IMR-90 (cell line): Measurements from ENCODE around the gene SPG11. TPM values are rescaled to one million over a fixed set of nuclear protein-coding genes. Genes with fewer than 3 reads are reported as not detected.

Experiments used
- ATAC-seq: fragments of 200-7000 bp; cut with Tn5 transposase; 2 replicates; pipeline ENCODE4 v1.9.1; 2020; ENCODE audit warnings: low read depth, mild to moderate bottlenecking, moderate library complexity
- BruUV-seq: library from RNA; stranded (reverse); fragments of 400-500 nt; replicated peaks from 2 replicates; lab custom pipeline; 2021; lab: Mats Ljungman, UMichigan
- CTCF ChIA-PET: fragments of 300-600 bp; formaldehyde crosslinking; extraction: SDS; loops from one replicate; lab custom pipeline; 2021; ENCODE audit warnings: antibody characterized with exemption; lab: Yijun Ruan, JAX
- POLR2A ChIA-PET: fragments of 300-600 bp; sonication (Branson Sonifier 250); formaldehyde crosslinking; loops from one replicate; lab custom pipeline; 2022; ENCODE audit warnings: antibody characterized with exemption; ENCODE audit not compliant: unreplicated experiment; lab: Charles Lee
- DNase-seq: peaks from one replicate; pipeline ENCODE4 v3.0.0; 2013
- H2AFZ ChIP-seq: replicated peaks from 2 replicates; pipeline ENCODE3; 2013; ENCODE audit warnings: low read length, mild to moderate bottlenecking; ENCODE audit not compliant: poor library complexity
- H2AK5ac ChIP-seq: 2 replicates; pipeline ENCODE4 v1.6.1; 2013; ENCODE audit warnings: low read depth, low read length, inconsistent platforms
- H2AK9ac ChIP-seq: replicated peaks from 2 replicates; pipeline ENCODE3; 2013; ENCODE audit warnings: mild to moderate bottlenecking, low read depth, low read length, moderate library complexity; ENCODE audit not compliant: poor library complexity
- H2BK120ac ChIP-seq: 2 replicates; pipeline ENCODE4 v1.6.1; 2013; ENCODE audit warnings: low read depth, low read length, inconsistent platforms
- H2BK15ac ChIP-seq: 3 replicates; pipeline ENCODE4 v1.6.1; 2013; ENCODE audit warnings: low read depth, low read length, inconsistent platforms
- H2BK20ac ChIP-seq: 2 replicates; pipeline ENCODE4 v1.6.1; 2013; ENCODE audit warnings: low read depth, mild to moderate bottlenecking, inconsistent platforms, low read length, moderate library complexity
- H2BK5ac ChIP-seq: 2 replicates; pipeline ENCODE4 v1.6.1; 2013; ENCODE audit warnings: mild to moderate bottlenecking, low read depth, low read length, inconsistent platforms; ENCODE audit not compliant: poor library complexity, severe bottlenecking
- H3K14ac ChIP-seq: replicated peaks from 2 replicates; pipeline ENCODE4 v1.6.1; 2013; ENCODE audit warnings: low read depth, low read length, inconsistent platforms
- H3K18ac ChIP-seq: 2 replicates; pipeline ENCODE4 v1.6.1; 2013; ENCODE audit warnings: low read depth, low read length, control low read depth
- H3K23ac ChIP-seq: 2 replicates; pipeline ENCODE4 v1.6.1; 2013; ENCODE audit warnings: low read depth, low read length, inconsistent platforms
- H3K27ac ChIP-seq: 2 replicates; pipeline ENCODE4 v1.5.1; 2013; ENCODE audit warnings: mild to moderate bottlenecking, control low read depth, low read length; ENCODE audit not compliant: insufficient read depth
- H3K27me3 ChIP-seq: 2 replicates; pipeline ENCODE4 v1.6.1; 2013; ENCODE audit warnings: low read length; ENCODE audit not compliant: control insufficient read depth, insufficient read depth
- H3K36me3 ChIP-seq: 2 replicates; pipeline ENCODE4 v1.6.1; 2013; ENCODE audit warnings: low read length, mixed read lengths; ENCODE audit not compliant: control insufficient read depth, insufficient read depth
- H3K4ac ChIP-seq: 2 replicates; pipeline ENCODE4 v1.6.1; 2013; ENCODE audit warnings: low read depth, low read length, inconsistent platforms
- H3K4me1 ChIP-seq: 2 replicates; pipeline ENCODE4 v1.6.1; 2013; ENCODE audit warnings: low read length, mixed read lengths; ENCODE audit not compliant: control insufficient read depth, insufficient read depth
- H3K4me2 ChIP-seq: 2 replicates; pipeline ENCODE4 v1.6.1; 2013; ENCODE audit warnings: low read depth, mild to moderate bottlenecking, control low read depth, low read length, moderate library complexity
- H3K4me3 ChIP-seq: 2 replicates; pipeline ENCODE4 v1.5.1; 2013; ENCODE audit warnings: low read depth, mild to moderate bottlenecking, control low read depth, low read length, moderate library complexity; ENCODE audit not compliant: insufficient read depth
- H3K56ac ChIP-seq: 2 replicates; pipeline ENCODE4 v1.6.1; 2013; ENCODE audit warnings: low read length, inconsistent platforms; ENCODE audit not compliant: insufficient read depth; ENCODE audit errors: extremely low read depth
- H3K79me1 ChIP-seq, 2 experiments: 2 replicates each; pipeline ENCODE4 v1.6.1; 2013; ENCODE audit warnings: low read length in 2 of 2, inconsistent platforms in 1 of 2, low read depth in 1 of 2
- H3K9ac ChIP-seq: 2 replicates; pipeline ENCODE4 v1.6.1; 2013; ENCODE audit warnings: low read depth, low read length, control low read depth
- H3K9me1 ChIP-seq: 2 replicates; pipeline ENCODE4 v1.6.1; 2013; ENCODE audit warnings: low read length, inconsistent platforms; ENCODE audit not compliant: insufficient read depth
- H3K9me3 ChIP-seq: 2 replicates; pipeline ENCODE4 v1.6.1; 2013; ENCODE audit warnings: low read length; ENCODE audit not compliant: control insufficient read depth, insufficient read depth
- H4K20me1 ChIP-seq: 2 replicates; pipeline ENCODE4 v1.6.1; 2013; ENCODE audit warnings: low read length, inconsistent platforms; ENCODE audit not compliant: insufficient read depth
- H4K5ac ChIP-seq: 2 replicates; pipeline ENCODE4 v1.6.1; 2013; ENCODE audit warnings: mild to moderate bottlenecking, low read depth, low read length, control low read depth
- H4K8ac ChIP-seq, 2 experiments: 2 replicates each; pipeline ENCODE4 v1.6.1; 2013; ENCODE audit warnings: low read depth in 2 of 2, low read length in 2 of 2, control low read depth in 1 of 2, inconsistent platforms in 1 of 2
- H4K91ac ChIP-seq: 2 replicates; pipeline ENCODE4 v1.6.1; 2013; ENCODE audit warnings: low read depth, low read length, inconsistent platforms; ENCODE audit not compliant: insufficient read depth
- CEBPB ChIP-seq: IDR thresholded peaks from 2 replicates; pipeline ENCODE4 v1.6.1; 2012; ENCODE audit warnings: low read depth, low read length, improper control_type of control experiment
- CHD1 ChIP-seq: IDR thresholded peaks from 2 replicates; pipeline ENCODE4 v1.6.1; 2012; ENCODE audit warnings: low read depth, low read length, improper control_type of control experiment
- CTCF ChIP-seq: conservative IDR thresholded peaks from 2 replicates; pipeline ENCODE4 v1.5.1; 2012; ENCODE audit warnings: mild to moderate bottlenecking, low read depth, low read length, improper control_type of control experiment
- FOS ChIP-seq: fragments of 150-350 bp; IDR thresholded peaks from 2 replicates; pipeline ENCODE4 v1.6.1; 2016; ENCODE audit warnings: low read depth, low read length
- MAZ ChIP-seq: IDR thresholded peaks from 2 replicates; pipeline ENCODE4 v1.6.1; 2012; ENCODE audit warnings: low read depth, mild to moderate bottlenecking, low read length, improper control_type of control experiment, moderate library complexity, borderline replicate concordance
- MXI1 ChIP-seq: IDR thresholded peaks from 2 replicates; pipeline ENCODE4 v1.6.1; 2012; ENCODE audit warnings: low read depth, mild to moderate bottlenecking, low read length, moderate library complexity, borderline replicate concordance
- RAD21 ChIP-seq: IDR thresholded peaks from 2 replicates; pipeline ENCODE4 v1.6.1; 2012; ENCODE audit warnings: low read length, improper control_type of control experiment
- RFX5 ChIP-seq: IDR thresholded peaks from 2 replicates; pipeline ENCODE4 v1.8.0; 2012; ENCODE audit warnings: low read depth, mild to moderate bottlenecking, low read length, moderate library complexity
- SMC3 ChIP-seq: fragments of 150-350 bp; IDR thresholded peaks from 2 replicates; pipeline ENCODE4 v1.6.1; 2016; ENCODE audit warnings: low read depth, mild to moderate bottlenecking, antibody characterized with exemption, low read length, moderate library complexity
- USF2 ChIP-seq: fragments of 150-350 bp; IDR thresholded peaks from 2 replicates; pipeline ENCODE4 v1.6.1; 2017; ENCODE audit warnings: mild to moderate bottlenecking, antibody characterized with exemption, low read length, low read depth
- WGBS, 2 experiments: methylation state at CpG; one replicate each; pipeline versions ENCODE4 v1.1.5 to v1.1.7; 2013; ENCODE audit warnings: missing lambda C conversion rate in 2 of 2; ENCODE audit not compliant: insufficient read length in 1 of 2; ENCODE audit errors: extremely low coverage in 2 of 2; 5-methylcytosine and 5-hydroxymethylcytosine counted together
- dilution Hi-C: fragments of 300-500 bp; cut with HindIII; formaldehyde crosslinking; loops from one replicate; pipeline ENCODE4 v1.14.3; 2018; ENCODE audit warnings: low sequenced_read_pairs; ENCODE audit not compliant: unreplicated experiment
- in situ Hi-C: fragments of 300-500 bp; cut with MboI; formaldehyde crosslinking; loops from 3 replicates; pipeline ENCODE4 v1.14.3; 2019; ENCODE audit warnings: low sequenced_read_pairs, inconsistent platforms, mixed read lengths
- intact Hi-C: fragments of 100-400 bp; cut with micrococcal nuclease; formaldehyde crosslinking; loops from 2 replicates; pipeline ENCODE4 v1.10.0; 2022
- polyA plus RNA-seq, 3 experiments: library from polyadenylated mRNA; depleted of rRNA; stranded (reverse); fragments of >200 nt; gene quantifications; 2 replicates each; pipeline ENCODE4 v1.2.3, GENCODE V29; 2012; ENCODE audit warnings: low replicate concordance in 1 of 3
- total RNA-seq: library from RNA; depleted of rRNA; stranded (reverse); fragments of >200 nt; gene quantifications from 2 replicates; pipeline ENCODE4 v1.2.3, GENCODE V29; 2012

SPG11 gene
- total and polyA plus RNA-seq, 2 of the 4 experiments (the other 2 are of a cell fraction) = 30.8 to 32.6 TPM

DNA sequence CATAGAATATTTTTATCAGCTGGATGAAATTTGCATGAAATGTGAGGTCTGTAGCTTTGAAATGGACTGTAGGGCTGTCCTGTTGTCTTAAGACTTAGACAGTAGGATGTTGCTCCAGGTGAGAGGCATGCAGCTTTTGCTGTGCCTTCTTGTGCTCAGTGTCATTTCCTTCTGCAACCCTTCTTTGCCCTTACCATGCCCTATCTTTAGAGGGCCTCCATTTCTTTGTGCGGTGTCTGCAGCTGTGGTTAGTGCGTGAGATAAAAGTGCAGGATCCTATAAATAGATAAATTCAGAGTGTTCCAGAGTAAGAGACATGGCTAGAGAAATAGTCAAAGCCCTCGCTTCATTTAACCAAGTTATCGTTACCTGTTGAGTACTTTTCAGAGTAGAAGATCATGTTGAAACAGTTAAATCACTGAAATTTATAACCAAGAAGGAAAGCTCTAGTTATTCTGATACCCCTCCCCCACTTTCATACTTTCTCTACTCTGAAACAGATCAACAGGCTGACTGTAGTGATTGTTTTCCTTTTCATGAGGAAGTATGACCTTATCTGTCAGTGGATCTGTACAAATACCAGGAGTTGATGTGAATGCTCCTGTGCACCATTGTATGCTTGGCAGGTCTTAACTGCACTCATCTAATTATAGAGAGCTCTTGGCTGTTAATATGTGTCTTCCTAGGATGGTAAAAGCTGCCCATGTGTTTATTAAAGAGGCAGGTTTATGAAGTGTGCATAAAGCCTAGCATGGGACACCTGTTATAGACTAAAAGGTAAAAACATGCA lies 108.3 kb downstream of the SPG11 start:
- DNase-seq = no peak
- Histone ChIP-seq H4K20me1 (peaks cover 16% of the 10 kb centered on the region), H2AK5ac (no peak overlapping the region), H2BK120ac (no peak overlapping the region), H2BK5ac (no peak overlapping the region), H4K5ac (no peak overlapping the region), H3K9me1 (no peaks in the 10 kb centered on the region), H2AFZ (no peak overlapping the region), H3K36me3 (peaks cover 48% of the 10 kb centered on the region), H4K91ac (no peak overlapping the region), H3K79me1 (peaks cover 18 to 55% of the 10 kb centered on the region in 2 experiments), H2AK9ac (no peak overlapping the region), H3K56ac (no peak overlapping the region), H2BK15ac (no peak overlapping the region), H3K9me3 (no peaks in the 10 kb centered on the region), H3K27ac (no peak overlapping the region), H3K18ac (no peak overlapping the region), H3K4ac (no peak overlapping the region), H3K9ac (no peak overlapping the region), H3K14ac (no peak overlapping the region), H3K4me1 (no peaks in the 10 kb centered on the region), H4K8ac (no peak overlapping the region), H2BK20ac (no peak overlapping the region), H3K4me2 (no peak overlapping the region), H3K27me3 (no peaks in the 10 kb centered on the region), H3K4me3 (no peak overlapping the region), H3K23ac (no peak overlapping the region)
- TF ChIP-seq FOS = no peak
- no peak for TF ChIP-seq USF2
- TF ChIP-seq MXI1 = no peak
- TF ChIP-seq CEBPB = no peak
- no peak for TF ChIP-seq SMC3
- no peak for TF ChIP-seq CTCF
- TF ChIP-seq RAD21 = no peak
- TF ChIP-seq RFX5 = no peak
- TF ChIP-seq CHD1 = no peak
- TF ChIP-seq MAZ = no peak
- CTCF ChIA-PET = interaction anchor here (0.6 to 1.7 kb wide), 2 partner anchors 9 to 24 kb away, joined by 4 read pairs; no protein-coding TSS in a partner anchor
- no CpG with 5 or more reads among the region's 4 CpGs for WGBS, 2 experiments
- peak; percentile 31; the same call in 1 of the 2 replicates for ATAC-seq
- intact Hi-C loops (no loop called here), dilution Hi-C loops (no loop called here), in situ Hi-C loops (no loop called here)
- no TSS peak for BruUV-seq
- POLR2A ChIA-PET = no interaction called here
